H9 (cell line): ENCODE measurements around the gene UQCR11. TPM values are rescaled to one million over a fixed set of nuclear protein-coding genes. Genes with fewer than 3 reads are reported as not detected.

Experiments
- DNase-seq: peaks from one replicate; pipeline ENCODE4 v3.0.0-alpha.2; 2017
- H2AFZ ChIP-seq: one replicate; pipeline ENCODE4 v1.6.1; 2013; ENCODE audit warnings: mild to moderate bottlenecking, low read length, control low read depth, moderate library complexity
- H2AK5ac ChIP-seq: 2 replicates; pipeline ENCODE4 v1.6.1; 2013; ENCODE audit warnings: low read length, control low read depth, mixed read lengths; ENCODE audit not compliant: insufficient read length
- H2BK120ac ChIP-seq: one replicate; pipeline ENCODE4 v1.6.1; 2013; ENCODE audit warnings: low read depth, mild to moderate bottlenecking, low read length, control low read depth, inconsistent platforms; ENCODE audit not compliant: poor library complexity, severe bottlenecking
- H2BK12ac ChIP-seq: 2 replicates; pipeline ENCODE4 v1.6.1; 2013; ENCODE audit warnings: low read length, control low read depth, mixed read lengths, low read depth; ENCODE audit not compliant: insufficient read length
- H2BK15ac ChIP-seq: 2 replicates; pipeline ENCODE4 v1.6.1; 2013; ENCODE audit warnings: low read depth, low read length, control low read depth
- H2BK20ac ChIP-seq: one replicate; pipeline ENCODE4 v1.6.1; 2013; ENCODE audit warnings: low read depth, mild to moderate bottlenecking, low read length, control low read depth, inconsistent platforms; ENCODE audit not compliant: poor library complexity, severe bottlenecking
- H2BK5ac ChIP-seq: 2 replicates; pipeline ENCODE4 v1.6.1; 2013; ENCODE audit warnings: low read length, control low read depth, mixed read lengths; ENCODE audit not compliant: insufficient read length
- H3K14ac ChIP-seq: 2 replicates; pipeline ENCODE4 v1.6.1; 2013; ENCODE audit warnings: low read length, control low read depth; ENCODE audit not compliant: insufficient read depth
- H3K18ac ChIP-seq: 2 replicates; pipeline ENCODE4 v1.6.1; 2013; ENCODE audit warnings: low read depth, mild to moderate bottlenecking, mixed read lengths, low read length, control low read depth; ENCODE audit not compliant: insufficient read length
- H3K23ac ChIP-seq: 2 replicates; pipeline ENCODE4 v1.6.1; 2013; ENCODE audit warnings: low read length, control low read depth, mixed read lengths, low read depth; ENCODE audit not compliant: insufficient read length
- H3K23me2 ChIP-seq: 2 replicates; pipeline ENCODE4 v1.6.1; 2013; ENCODE audit warnings: low read depth, mild to moderate bottlenecking, mixed read lengths, low read length, control low read depth; ENCODE audit not compliant: insufficient read length, poor library complexity, severe bottlenecking
- H3K27ac ChIP-seq: 2 replicates; pipeline ENCODE4 v1.5.1; 2013; ENCODE audit warnings: low read length, control low read depth, mixed read lengths, low read depth; ENCODE audit not compliant: insufficient read length
- H3K27me3 ChIP-seq: 2 replicates; pipeline ENCODE4 v1.6.1; 2013; ENCODE audit warnings: low read length, control low read depth, inconsistent platforms; ENCODE audit not compliant: insufficient read depth
- H3K4ac ChIP-seq: 2 replicates; pipeline ENCODE4 v1.6.1; 2013; ENCODE audit warnings: low read depth, mild to moderate bottlenecking, control low read depth, inconsistent platforms, low read length, moderate library complexity
- H3K4me1 ChIP-seq: 2 replicates; pipeline ENCODE4 v1.6.1; 2013; ENCODE audit warnings: low read length, control low read depth, inconsistent platforms; ENCODE audit not compliant: insufficient read depth
- H3K4me2 ChIP-seq: 2 replicates; pipeline ENCODE4 v1.6.1; 2013; ENCODE audit warnings: low read length, control low read depth, mixed read lengths; ENCODE audit not compliant: insufficient read length, insufficient read depth
- H3K56ac ChIP-seq: 2 replicates; pipeline ENCODE4 v1.6.1; 2013; ENCODE audit warnings: low read depth, mild to moderate bottlenecking, mixed read lengths, low read length, control low read depth; ENCODE audit not compliant: insufficient read length
- H3K79me1 ChIP-seq: 2 replicates; pipeline ENCODE4 v1.6.1; 2013; ENCODE audit warnings: low read depth, mild to moderate bottlenecking, moderate library complexity, low read length, control low read depth, inconsistent platforms; ENCODE audit not compliant: insufficient read depth, poor library complexity, severe bottlenecking
- H3K79me2 ChIP-seq: 2 replicates; pipeline ENCODE4 v1.6.1; 2013; ENCODE audit warnings: low read length, control low read depth, inconsistent platforms; ENCODE audit not compliant: insufficient read depth
- H3K9ac ChIP-seq: 2 replicates; pipeline ENCODE4 v1.6.1; 2013; ENCODE audit warnings: low read length, control low read depth, mixed read lengths; ENCODE audit not compliant: insufficient read length; ENCODE audit errors: extremely low read depth
- H3K9me3 ChIP-seq: one replicate; pipeline ENCODE4 v1.6.1; 2013; ENCODE audit warnings: low read depth, low read length, inconsistent platforms; ENCODE audit not compliant: control insufficient read depth
- H3T11ph ChIP-seq: one replicate; pipeline ENCODE4 v1.6.1; 2013; ENCODE audit warnings: mild to moderate bottlenecking, low read length, control low read depth, inconsistent platforms
- H4K20me1 ChIP-seq: one replicate; pipeline ENCODE4 v1.6.1; 2013; ENCODE audit not compliant: control insufficient read depth, insufficient read length, insufficient read depth
- H4K5ac ChIP-seq: 2 replicates; pipeline ENCODE4 v1.6.1; 2013; ENCODE audit warnings: low read depth, mild to moderate bottlenecking, mixed read lengths, low read length, control low read depth; ENCODE audit not compliant: insufficient read length
- H4K8ac ChIP-seq: replicated peaks from 2 replicates; pipeline ENCODE4 v1.6.1; 2013; ENCODE audit warnings: low read length, control low read depth, mixed read lengths, low read depth; ENCODE audit not compliant: insufficient read length
- H4K91ac ChIP-seq: 2 replicates; pipeline ENCODE4 v1.6.1; 2013; ENCODE audit warnings: low read depth, mild to moderate bottlenecking, moderate library complexity, mixed read lengths, low read length, control low read depth; ENCODE audit not compliant: insufficient read length
- H3K27ac Mint-ChIP-seq, 3 experiments: 2 replicates in 2 of 3; 3 replicates in 1 of 3; pipeline ENCODE4 v1.8.0; 2020 to 2021; ENCODE audit warnings: mixed read lengths in 3 of 3, mild to moderate bottlenecking in 1 of 3, moderate library complexity in 1 of 3
- H3K27me3 Mint-ChIP-seq: 2 replicates; pipeline ENCODE4 v1.8.0; 2021; ENCODE audit warnings: low read depth, mild to moderate bottlenecking, moderate library complexity, mixed read lengths
- H3K36me3 Mint-ChIP-seq, 3 experiments: 2 replicates in 2 of 3; 3 replicates in 1 of 3; pipeline ENCODE4 v1.8.0; 2020 to 2021; ENCODE audit warnings: low read depth in 3 of 3, mixed read lengths in 3 of 3; ENCODE audit not compliant: insufficient read depth in 1 of 3
- H3K4me1 Mint-ChIP-seq, 2 experiments: 2 replicates each; pipeline ENCODE4 v1.8.0; 2020; ENCODE audit warnings: mixed read lengths in 2 of 2
- H3K4me3 Mint-ChIP-seq, 2 experiments: 2 replicates in 1 of 2; 3 replicates in 1 of 2; pipeline ENCODE4 v1.8.0; 2020 to 2021; ENCODE audit warnings: mild to moderate bottlenecking in 2 of 2, mixed read lengths in 2 of 2, moderate library complexity in 1 of 2
- H3K9me3 Mint-ChIP-seq, 2 experiments: 2 replicates in 1 of 2; 3 replicates in 1 of 2; pipeline ENCODE4 v1.8.0; 2020; ENCODE audit warnings: mild to moderate bottlenecking in 2 of 2, mixed read lengths in 2 of 2, moderate library complexity in 1 of 2
- WGBS: extraction: QIAGEN DNeasy Blood & Tissue Kit; methylation state at CpG from one replicate; pipeline ENCODE4 v1.1.7; 2013; ENCODE audit warnings: missing lambda C conversion rate, low lambda C conversion rate, mixed read lengths; ENCODE audit not compliant: insufficient read length; ENCODE audit errors: extremely low coverage; 5-methylcytosine and 5-hydroxymethylcytosine counted together
- total RNA-seq: library from RNA; stranded (reverse); gene quantifications from 2 replicates; pipeline ENCODE4 v1.2.1, GENCODE V29; 2021
- TF ChIP-seq, protein P1 (sequence below): fragments of 200-600 bp; sonication (generic); conservative IDR thresholded peaks from 3 replicates; pipeline ENCODE4 v1.8.0; 2021; ENCODE audit warnings: antibody characterized with exemption, mild to moderate bottlenecking

The UQCR11 gene
- total RNA-seq, 1 experiment from 2014 or later: 174 TPM

- Histone ChIP-seq H2AK5ac (no peak overlapping the region), H4K5ac (no peak overlapping the region), H3K9me3 (no peaks in the 10 kb centered on the region), H3K23ac (no peak overlapping the region), H3K27ac (no peak overlapping the region), H2BK20ac (no peak overlapping the region), H3K79me1 (no peaks in the 10 kb centered on the region), H3K9ac (no peak overlapping the region), H4K91ac (no peak overlapping the region), H3K79me2 (no peaks in the 10 kb centered on the region), H3K4me1 (no peaks in the 10 kb centered on the region), H3K56ac (no peak overlapping the region), H4K8ac (no peak overlapping the region), H3K14ac (no peak overlapping the region; the same call in 1 of the 2 replicates), H2BK120ac (no peak overlapping the region), H2BK15ac (no peak overlapping the region), H3K27me3 (no peaks in the 10 kb centered on the region; the same call in 1 of the 2 replicates), H2BK5ac (no peak overlapping the region), H3K4me2 (no peak overlapping the region), H2BK12ac (no peak overlapping the region), H3T11ph (no peak overlapping the region), H4K20me1 (no peaks in the 10 kb centered on the region), H2AFZ (no peak overlapping the region), H3K18ac (no peak overlapping the region), H3K23me2 (no peaks in the 10 kb centered on the region), H3K4ac (no peak overlapping the region)
- TF ChIP-seq, protein P1, sequence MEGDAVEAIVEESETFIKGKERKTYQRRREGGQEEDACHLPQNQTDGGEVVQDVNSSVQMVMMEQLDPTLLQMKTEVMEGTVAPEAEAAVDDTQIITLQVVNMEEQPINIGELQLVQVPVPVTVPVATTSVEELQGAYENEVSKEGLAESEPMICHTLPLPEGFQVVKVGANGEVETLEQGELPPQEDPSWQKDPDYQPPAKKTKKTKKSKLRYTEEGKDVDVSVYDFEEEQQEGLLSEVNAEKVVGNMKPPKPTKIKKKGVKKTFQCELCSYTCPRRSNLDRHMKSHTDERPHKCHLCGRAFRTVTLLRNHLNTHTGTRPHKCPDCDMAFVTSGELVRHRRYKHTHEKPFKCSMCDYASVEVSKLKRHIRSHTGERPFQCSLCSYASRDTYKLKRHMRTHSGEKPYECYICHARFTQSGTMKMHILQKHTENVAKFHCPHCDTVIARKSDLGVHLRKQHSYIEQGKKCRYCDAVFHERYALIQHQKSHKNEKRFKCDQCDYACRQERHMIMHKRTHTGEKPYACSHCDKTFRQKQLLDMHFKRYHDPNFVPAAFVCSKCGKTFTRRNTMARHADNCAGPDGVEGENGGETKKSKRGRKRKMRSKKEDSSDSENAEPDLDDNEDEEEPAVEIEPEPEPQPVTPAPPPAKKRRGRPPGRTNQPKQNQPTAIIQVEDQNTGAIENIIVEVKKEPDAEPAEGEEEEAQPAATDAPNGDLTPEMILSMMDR: no peak
- H3K9me3 Mint-ChIP-seq: peaks cover 0 to 2% of the 10 kb centered on the region in 2 experiments; a peak in 2 of 5 replicates
- peaks cover 2 to 9% of the 10 kb centered on the region in 2 experiments; a peak in 3 of 4 replicates for H3K4me1 Mint-ChIP-seq
- no CpG with 5 or more reads among the region's 34 CpGs for WGBS
- H3K27me3 Mint-ChIP-seq: peaks cover 26% of the 10 kb centered on the region
- H3K4me3 Mint-ChIP-seq: no peak overlapping the region
- no peak for DNase-seq
- H3K27ac Mint-ChIP-seq: peak overlapping the region in 1 of 3 experiments; percentile 89; a peak in 1 of 7 replicates
- peaks cover 2 to 26% (median 14%) of the 10 kb centered on the region in 3 experiments; a peak in 6 of 7 replicates for H3K36me3 Mint-ChIP-seq
Measured at GRCh38 chr19:1574354-1575136, 30.7 kb downstream of the UQCR11 start.
